HUDEP-2 (cell line): ENCODE measurements around the gene ARAP2.
"Not testable (repeated sequence)": the region's sequence is repeated elsewhere in the genome, so short reads cannot be mapped to it uniquely, and the experiment has no call there.

Experiments used
- DNase-seq, 76 experiments: peaks; one replicate each; lab custom pipeline; 2025; ENCODE audit not compliant: unreplicated experiment in 76 of 76; lab: John Stamatoyannopoulos, UW

ARAP2 gene

GRCh38 chr4:36187723-36188333 is 56.5 kb downstream of the ARAP2 start:
- peak in 1 of 76 experiments; percentile 7 for DNase-seq

DNA sequence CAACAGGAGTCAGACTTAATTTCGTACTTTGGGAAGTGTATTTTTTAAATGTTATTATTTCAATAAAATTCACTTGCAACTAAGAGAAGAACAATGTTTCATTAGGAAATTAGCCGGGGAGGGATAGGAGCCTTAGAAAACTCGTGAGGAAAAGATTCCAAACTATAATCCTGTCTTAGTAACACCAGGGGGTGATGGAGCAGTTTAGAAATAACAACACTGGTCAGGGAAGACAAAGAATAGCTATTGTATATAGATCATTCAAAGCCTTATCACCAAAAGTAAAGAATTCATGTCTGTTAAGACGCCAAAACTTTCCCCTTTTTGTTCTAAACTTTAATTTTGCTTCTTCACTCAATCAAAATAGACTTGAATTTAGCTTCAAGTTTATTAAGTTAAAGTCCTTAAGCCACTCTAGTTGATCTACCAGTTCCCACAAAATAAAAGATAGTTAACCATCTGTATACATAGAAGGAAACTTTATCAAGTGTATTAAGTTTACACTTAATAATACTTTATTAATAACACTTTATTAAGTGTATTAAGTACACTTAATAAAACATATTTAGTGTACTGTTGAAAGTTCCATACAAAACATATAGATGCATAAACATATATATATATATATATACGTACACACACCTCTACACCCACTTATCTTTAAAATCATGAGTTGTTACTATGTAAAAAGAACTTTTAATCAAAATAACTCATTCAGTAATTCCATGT is 60.5 kb downstream of the ARAP2 start:
- DNase-seq = no peak

DNA sequence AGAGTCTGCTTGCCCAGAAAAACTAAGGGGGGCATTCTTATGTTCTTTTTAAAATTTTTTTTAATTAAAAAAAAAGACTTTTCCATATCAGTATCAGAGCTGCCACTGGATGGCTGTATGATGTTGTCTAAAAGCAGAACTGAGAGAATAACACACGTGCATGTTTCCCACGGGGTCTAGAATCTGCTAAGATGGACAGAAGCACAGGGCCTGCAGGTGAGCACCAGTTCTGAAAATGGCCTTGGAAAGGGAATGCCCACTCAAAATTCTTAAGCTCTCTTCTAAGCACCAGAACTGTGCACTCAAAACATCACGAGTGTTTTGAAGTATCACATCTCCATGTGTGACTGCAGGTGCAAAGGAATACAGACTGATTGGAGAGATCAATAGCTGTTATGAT is 61.1 kb downstream of the ARAP2 start:
- no peak for DNase-seq

DNA sequence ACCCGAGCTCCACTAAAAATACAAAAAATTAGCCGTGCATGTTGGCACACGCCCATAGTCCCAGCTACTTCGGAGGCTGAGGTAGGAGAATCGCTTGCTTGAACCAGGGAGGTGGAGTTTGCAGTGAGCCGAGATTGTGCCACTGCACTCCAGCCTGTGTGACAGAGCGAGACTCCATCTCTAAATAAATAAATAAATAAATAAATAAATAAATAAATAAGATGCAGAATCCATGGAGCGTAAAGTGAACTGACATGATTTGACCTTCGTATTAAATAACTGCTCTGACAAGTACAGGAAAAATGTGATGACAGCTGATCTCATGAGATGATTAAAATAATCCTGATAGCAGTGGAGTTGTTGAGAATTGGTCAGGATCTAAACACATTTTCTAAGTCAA is 62.0 kb downstream of the ARAP2 start:
- DNase-seq = not testable (repeated sequence)

DNA sequence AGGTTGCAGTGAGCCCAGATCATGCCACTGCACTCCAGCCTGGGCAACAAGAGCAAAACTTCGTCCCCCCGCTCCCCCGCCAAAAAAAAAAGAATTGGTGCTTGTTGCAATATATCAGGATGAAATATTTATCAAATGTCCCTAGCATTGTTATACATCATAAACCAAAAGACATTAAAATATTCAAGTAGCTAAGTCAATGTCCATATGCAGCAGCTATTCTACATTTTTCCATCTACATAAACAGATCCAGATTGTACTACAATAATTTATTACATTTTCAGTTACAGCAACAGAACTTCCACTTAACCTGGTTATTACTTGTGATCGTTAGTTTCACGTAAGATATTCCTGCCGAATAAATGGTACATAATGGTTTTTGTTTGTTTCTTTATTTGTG is 64.1 kb downstream of the ARAP2 start:
- no peak for DNase-seq

DNA sequence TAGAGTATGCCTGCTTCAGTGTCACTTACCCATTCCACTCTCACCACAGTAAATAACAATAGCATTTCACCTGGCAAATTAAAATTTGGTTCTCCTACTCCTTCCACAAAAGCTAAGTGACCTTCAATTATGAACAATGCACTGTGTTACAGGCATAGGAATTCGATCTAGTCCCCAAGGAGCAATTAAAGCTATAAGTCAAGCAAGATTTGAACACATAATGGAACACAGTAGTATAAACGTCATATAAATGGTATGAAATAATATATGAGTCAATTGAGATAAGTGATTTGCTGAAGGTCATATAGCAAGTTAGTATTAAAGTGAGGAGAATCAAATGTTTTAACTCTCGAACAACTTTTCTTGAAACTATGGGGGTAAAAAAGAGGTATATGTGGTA is 65.8 kb downstream of the ARAP2 start:
- DNase-seq = no peak

DNA sequence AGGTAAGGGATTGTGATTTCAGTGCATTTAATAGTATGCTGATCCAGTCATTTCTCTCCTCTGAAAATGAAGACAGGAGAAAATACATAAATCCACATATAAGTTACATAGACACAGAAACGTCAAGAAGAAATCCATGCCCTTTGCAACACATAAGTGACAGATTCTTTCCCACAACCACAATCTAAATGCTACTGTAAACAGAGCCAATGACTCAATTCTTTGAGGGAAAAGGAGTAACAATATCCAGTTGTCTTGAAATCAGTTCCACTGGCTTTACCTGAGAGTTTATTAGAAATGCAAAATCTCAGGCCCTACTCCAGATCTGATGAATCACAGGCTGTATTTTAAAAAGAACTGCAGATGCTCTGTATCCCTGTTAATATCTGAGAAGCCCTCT is 66.4 kb downstream of the ARAP2 start:
- DNase-seq = no peak

GRCh38 chr4:36174570-36174969 is 69.7 kb downstream of the ARAP2 start:
- DNase-seq = no peak

DNA sequence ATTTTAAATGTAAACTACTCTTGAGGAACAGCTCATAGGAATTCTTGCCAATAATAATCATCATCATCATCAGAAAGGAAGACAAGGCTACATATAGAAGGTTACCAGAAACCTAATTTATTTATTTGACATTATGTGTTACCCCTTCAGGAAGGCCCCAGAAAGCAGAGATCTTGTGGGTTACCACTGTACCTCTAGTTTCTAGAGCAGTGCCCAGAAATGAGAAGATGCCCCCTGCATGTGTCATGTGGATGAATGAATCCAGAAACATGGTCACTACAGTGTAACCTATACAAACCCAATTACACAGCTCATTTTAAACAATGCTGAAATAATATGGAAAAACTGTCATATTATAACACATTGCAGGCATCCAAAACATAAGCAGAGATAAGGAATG is 70.4 kb downstream of the ARAP2 start:
- DNase-seq = no peak

GRCh38 chr4:36172656-36173055 is 71.7 kb downstream of the ARAP2 start:
- DNase-seq = no peak

GRCh38 chr4:36168127-36168878 is 76.0 kb downstream of the ARAP2 start:
- no peak for DNase-seq

DNA sequence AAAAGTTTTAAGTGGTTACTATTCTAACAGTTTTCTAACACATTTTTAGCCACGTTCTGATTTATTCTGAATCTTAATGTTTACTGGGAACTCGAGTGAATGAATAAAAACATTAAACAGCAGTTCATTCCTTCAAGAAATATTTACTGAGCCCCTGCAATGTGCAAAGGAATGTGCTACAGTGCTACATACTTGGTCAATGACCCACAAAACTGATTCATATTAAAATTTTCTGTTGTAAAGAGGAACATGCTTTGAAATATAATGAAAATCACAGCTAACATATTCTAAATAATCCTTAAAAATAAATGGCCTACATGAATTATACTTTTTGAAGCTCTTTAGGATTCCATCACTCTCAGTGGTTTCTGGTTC is 78.7 kb downstream of the ARAP2 start:
- no peak for DNase-seq

GRCh38 chr4:36164900-36165630 is 79.2 kb downstream of the ARAP2 start:
- no peak for DNase-seq

DNA sequence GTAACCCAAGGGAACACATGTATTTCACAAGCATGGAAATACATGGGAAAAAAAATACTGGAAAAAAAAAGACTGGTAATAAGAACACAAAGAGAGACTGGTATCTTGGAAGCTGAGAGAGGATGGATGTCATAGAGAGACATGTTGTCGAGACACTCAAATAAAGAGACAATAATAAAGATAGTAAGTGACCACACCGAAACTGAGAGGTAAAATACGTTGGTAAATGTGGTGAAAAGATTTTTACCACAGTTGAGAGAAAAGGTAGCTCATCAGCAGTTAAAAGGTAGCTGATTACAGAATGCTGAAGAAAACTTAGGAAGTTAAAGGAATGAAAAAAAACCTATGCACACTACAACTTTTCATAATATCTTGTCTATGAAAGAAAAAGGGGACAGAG is 81.1 kb downstream of the ARAP2 start:
- DNase-seq = no peak

GRCh38 chr4:36159208-36159607 is 85.1 kb downstream of the ARAP2 start:
- no peak for DNase-seq

DNA sequence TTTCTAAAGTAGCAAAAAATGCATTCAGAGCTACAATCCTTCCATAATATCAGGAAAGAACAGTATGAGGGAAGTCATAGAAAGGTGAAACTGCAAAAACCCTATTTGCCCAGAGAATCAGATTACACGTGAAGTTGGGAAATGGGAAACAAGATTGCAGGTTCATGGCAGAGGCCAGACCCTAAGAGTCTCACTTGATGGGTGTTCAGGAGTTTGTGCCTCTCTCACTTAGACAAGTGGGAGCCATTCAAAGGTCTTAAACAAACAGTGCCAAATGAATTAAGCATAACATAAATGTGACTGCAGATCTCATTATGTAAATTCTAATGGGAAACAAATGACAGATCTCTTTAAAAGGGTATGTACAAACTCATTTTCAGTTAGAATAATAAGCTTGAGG is 91.6 kb downstream of the ARAP2 start:
- DNase-seq = no peak

DNA sequence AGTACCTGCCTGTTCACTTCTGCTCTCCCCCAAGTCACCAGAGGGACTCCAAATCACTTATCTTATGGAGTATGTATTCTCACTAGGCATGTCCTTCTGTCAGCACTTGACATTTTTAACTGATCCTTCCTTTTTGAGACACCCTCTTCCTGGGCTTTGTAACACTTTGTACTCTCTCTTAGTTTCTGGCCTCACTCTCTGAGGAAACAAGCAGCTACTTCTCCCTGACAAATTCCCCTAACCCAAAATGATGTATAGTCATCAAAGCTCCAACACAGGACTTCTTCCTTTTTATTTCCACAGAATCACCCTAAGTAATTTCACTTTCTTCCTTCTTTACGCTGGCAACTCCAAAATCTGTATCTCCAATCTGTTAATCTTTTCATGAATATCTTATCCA is 101.8 kb downstream of the ARAP2 start:
- DNase-seq = no peak

- no peak for DNase-seq
These were observed 103.1 kb downstream of the ARAP2 start for GRCh38 chr4:36141186-36141585.

DNA sequence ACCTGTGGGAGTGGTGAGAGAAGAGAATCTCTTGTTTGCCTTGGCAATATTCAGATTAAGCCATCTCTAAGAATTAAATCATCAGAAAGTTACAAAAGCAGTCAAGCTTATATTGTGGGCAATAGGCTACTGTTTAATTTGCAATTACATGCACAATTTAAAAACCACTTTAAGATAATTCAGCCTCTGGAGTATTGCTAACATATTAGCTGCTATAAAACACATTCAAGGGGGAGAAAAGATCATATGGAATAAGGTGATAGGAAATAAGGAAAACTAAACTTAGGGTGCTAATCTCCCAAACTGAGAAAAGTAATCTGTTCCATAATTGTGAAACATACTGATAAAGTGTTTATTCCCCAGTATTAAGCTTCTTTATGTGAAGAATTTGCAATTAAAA is 103.9 kb downstream of the ARAP2 start:
- no peak for DNase-seq

DNA sequence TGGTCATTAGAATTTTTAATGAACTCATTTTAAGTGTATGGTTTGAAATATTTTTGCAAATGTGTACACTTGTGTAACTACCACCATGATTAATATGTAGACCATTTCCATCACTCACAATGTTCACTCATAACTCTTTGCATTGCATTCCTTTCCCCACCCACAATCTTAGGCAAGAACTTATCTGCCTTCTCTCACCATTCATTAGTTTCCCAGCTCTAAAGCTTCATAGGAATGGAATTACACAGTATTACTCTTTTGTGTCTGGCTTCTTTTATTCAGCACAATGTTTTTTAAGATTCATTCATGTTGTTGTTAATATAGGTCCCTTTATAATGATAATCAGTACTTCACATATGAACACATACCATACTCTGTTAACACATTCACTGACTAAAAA is 106.1 kb downstream of the ARAP2 start:
- no peak for DNase-seq

DNA sequence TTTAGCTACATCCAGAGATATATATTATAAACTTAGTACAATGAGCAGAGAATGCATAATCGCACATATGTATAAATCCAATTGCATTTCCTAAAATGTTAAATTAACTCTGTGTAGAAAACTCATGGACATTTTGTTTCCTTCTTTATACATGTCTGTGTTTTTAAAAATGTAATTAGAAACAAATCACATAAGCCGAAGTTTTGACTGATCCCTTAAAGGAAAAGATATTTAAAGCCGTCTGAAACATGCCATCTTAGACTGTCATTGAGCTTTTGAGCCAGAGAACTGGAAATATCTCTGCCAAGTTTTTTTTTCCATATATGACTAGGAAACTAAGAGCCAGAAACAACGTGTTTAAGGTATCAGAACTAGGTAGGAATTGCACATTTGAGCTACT is 107.0 kb downstream of the ARAP2 start:
- no peak for DNase-seq
